ENCODE data around the gene PTPRN2. TPM values are rescaled to one million over a fixed set of nuclear protein-coding genes. Genes with fewer than 3 reads are reported as not detected.
"Not testable (repeated sequence)": the region's sequence is repeated elsewhere in the genome, so short reads cannot be mapped to it uniquely, and the experiment has no call there.

Gene PTPRN2
- polyA plus RNA-seq, 2 donors, result 0.37 to 0.40 TPM

GRCh38 chr7:157700231-157701005 is 887.2 kb downstream of the PTPRN2 start:
- H3K36me3 ChIP-seq (ENCODE audit: control insufficient read depth in 2 of 2, insufficient read depth in 2 of 2, low read length in 1 of 2), result no peaks in the 10 kb centered on the region
- H3K9me3 ChIP-seq (ENCODE audit: control insufficient read depth in 2 of 2, insufficient read depth in 1 of 2, low read depth in 1 of 2, low read length in 1 of 2), result peaks cover 0 to 3% of the 10 kb centered on the region in 2 donors
- H3K4me3 ChIP-seq (ENCODE audit: low read depth in 1 of 2, low read length in 2 of 2), result no peak overlapping the region
- H3K4me1 ChIP-seq (ENCODE audit: control insufficient read depth in 2 of 2, insufficient read depth in 2 of 2, low read length in 1 of 2), result no peaks in the 10 kb centered on the region
- peaks cover 0 to 3% of the 10 kb centered on the region in 2 donors for H3K27me3 ChIP-seq (ENCODE audit: control insufficient read depth in 1 of 2, insufficient read depth in 2 of 2, low read length in 2 of 2)
- no peak overlapping the region for H3K27ac ChIP-seq (ENCODE audit: low read depth in 2 of 2, low read length in 1 of 2)
- 78 to 83% methylated on average over 19 of the region's 19 CpGs for WGBS, 2 donors

GRCh38 chr7:157699357-157700013 is 888.1 kb downstream of the PTPRN2 start:
- 70 to 74% methylated on average over 14 of the region's 14 CpGs for WGBS, 2 donors
- H3K9me3 ChIP-seq (ENCODE audit: control insufficient read depth in 2 of 2, insufficient read depth in 1 of 2, low read depth in 1 of 2, low read length in 1 of 2), result peaks cover 0 to 3% of the 10 kb centered on the region in 2 donors
- H3K27ac ChIP-seq (ENCODE audit: low read depth in 2 of 2, low read length in 1 of 2), result no peak overlapping the region
- no peaks in the 10 kb centered on the region for H3K4me1 ChIP-seq (ENCODE audit: control insufficient read depth in 2 of 2, insufficient read depth in 2 of 2, low read length in 1 of 2)
- H3K4me3 ChIP-seq (ENCODE audit: low read depth in 1 of 2, low read length in 2 of 2), result no peak overlapping the region
- H3K36me3 ChIP-seq (ENCODE audit: control insufficient read depth in 2 of 2, insufficient read depth in 2 of 2, low read length in 1 of 2), result no peaks in the 10 kb centered on the region
- peaks cover 0 to 3% of the 10 kb centered on the region in 2 donors for H3K27me3 ChIP-seq (ENCODE audit: control insufficient read depth in 1 of 2, insufficient read depth in 2 of 2, low read length in 2 of 2)

- H3K36me3 ChIP-seq (ENCODE audit: control insufficient read depth in 2 of 2, insufficient read depth in 2 of 2, low read length in 1 of 2); H3K4me3 ChIP-seq (ENCODE audit: low read depth in 1 of 2, low read length in 2 of 2); H3K9me3 ChIP-seq (ENCODE audit: control insufficient read depth in 2 of 2, insufficient read depth in 1 of 2, low read depth in 1 of 2, low read length in 1 of 2); H3K27ac ChIP-seq (ENCODE audit: low read depth in 2 of 2, low read length in 1 of 2); H3K27me3 ChIP-seq (ENCODE audit: control insufficient read depth in 1 of 2, insufficient read depth in 2 of 2, low read length in 2 of 2); H3K4me1 ChIP-seq (ENCODE audit: control insufficient read depth in 2 of 2, insufficient read depth in 2 of 2, low read length in 1 of 2): not testable (repeated sequence)
- whole genome bisulfite sequencing, 2 donors, result 73 to 74% methylated on average over 3 of the region's 3 CpGs
These were observed 890.3 kb downstream of the PTPRN2 start for GRCh38 chr7:157697287-157697686.

GRCh38 chr7:157695609-157696008 is 892.0 kb downstream of the PTPRN2 start:
- 73 to 78% methylated on average over 2 of the region's 2 CpGs for WGBS, 2 donors
- H3K36me3 ChIP-seq (ENCODE audit: control insufficient read depth in 2 of 2, insufficient read depth in 2 of 2, low read length in 1 of 2); H3K27ac ChIP-seq (ENCODE audit: low read depth in 2 of 2, low read length in 1 of 2); H3K9me3 ChIP-seq (ENCODE audit: control insufficient read depth in 2 of 2, insufficient read depth in 1 of 2, low read depth in 1 of 2, low read length in 1 of 2); H3K4me3 ChIP-seq (ENCODE audit: low read depth in 1 of 2, low read length in 2 of 2); H3K4me1 ChIP-seq (ENCODE audit: control insufficient read depth in 2 of 2, insufficient read depth in 2 of 2, low read length in 1 of 2): not testable (repeated sequence)
- H3K27me3 ChIP-seq (ENCODE audit: control insufficient read depth in 1 of 2, insufficient read depth in 2 of 2, low read length in 2 of 2), result peaks cover 12 to 15% of the 10 kb centered on the region in 2 donors

- 38 to 43% methylated on average over 6 of the region's 6 CpGs for WGBS, 2 donors
- peaks cover 0 to 5% of the 10 kb centered on the region in 2 donors for H3K9me3 ChIP-seq (ENCODE audit: control insufficient read depth in 2 of 2, insufficient read depth in 1 of 2, low read depth in 1 of 2, low read length in 1 of 2)
- H3K36me3 ChIP-seq (ENCODE audit: control insufficient read depth in 2 of 2, insufficient read depth in 2 of 2, low read length in 1 of 2), result no peaks in the 10 kb centered on the region
- H3K4me1 ChIP-seq (ENCODE audit: control insufficient read depth in 2 of 2, insufficient read depth in 2 of 2, low read length in 1 of 2), result peaks cover 6 to 8% of the 10 kb centered on the region in 2 donors
- no peak overlapping the region for H3K4me3 ChIP-seq (ENCODE audit: low read depth in 1 of 2, low read length in 2 of 2)
- H3K27me3 ChIP-seq (ENCODE audit: control insufficient read depth in 1 of 2, insufficient read depth in 2 of 2, low read length in 2 of 2), result peaks cover 21 to 25% of the 10 kb centered on the region in 2 donors
- no peak overlapping the region for H3K27ac ChIP-seq (ENCODE audit: low read depth in 2 of 2, low read length in 1 of 2)
These were observed 893.3 kb downstream of the PTPRN2 start for GRCh38 chr7:157694376-157694665.

- Histone ChIP-seq H3K27ac (ENCODE audit: low read depth in 2 of 2, low read length in 1 of 2) (no peak overlapping the region), H3K4me1 (ENCODE audit: control insufficient read depth in 2 of 2, insufficient read depth in 2 of 2, low read length in 1 of 2) (peaks cover 6 to 8% of the 10 kb centered on the region in 2 donors), H3K9me3 (ENCODE audit: control insufficient read depth in 2 of 2, insufficient read depth in 1 of 2, low read depth in 1 of 2, low read length in 1 of 2) (peaks cover 0 to 5% of the 10 kb centered on the region in 2 donors), H3K36me3 (ENCODE audit: control insufficient read depth in 2 of 2, insufficient read depth in 2 of 2, low read length in 1 of 2) (no peaks in the 10 kb centered on the region), H3K27me3 (ENCODE audit: control insufficient read depth in 1 of 2, insufficient read depth in 2 of 2, low read length in 2 of 2) (peaks cover 25% of the 10 kb centered on the region in 2 donors), H3K4me3 (ENCODE audit: low read depth in 1 of 2, low read length in 2 of 2) (no peak overlapping the region)
- 9% methylated on average over 48 to 64 of the region's 64 CpGs for WGBS, 2 donors
These were observed 893.9 kb downstream of the PTPRN2 start for GRCh38 chr7:157693521-157694375.

- Histone ChIP-seq H3K36me3 (ENCODE audit: control insufficient read depth in 2 of 2, insufficient read depth in 2 of 2, low read length in 1 of 2) (no peaks in the 10 kb centered on the region), H3K4me3 (ENCODE audit: low read depth in 1 of 2, low read length in 2 of 2) (no peak overlapping the region), H3K4me1 (ENCODE audit: control insufficient read depth in 2 of 2, insufficient read depth in 2 of 2, low read length in 1 of 2) (peaks cover 6 to 8% of the 10 kb centered on the region in 2 donors), H3K27ac (ENCODE audit: low read depth in 2 of 2, low read length in 1 of 2) (no peak overlapping the region), H3K9me3 (ENCODE audit: control insufficient read depth in 2 of 2, insufficient read depth in 1 of 2, low read depth in 1 of 2, low read length in 1 of 2) (peaks cover 0 to 5% of the 10 kb centered on the region in 2 donors), H3K27me3 (ENCODE audit: control insufficient read depth in 1 of 2, insufficient read depth in 2 of 2, low read length in 2 of 2) (peaks cover 25 to 28% of the 10 kb centered on the region in 2 donors)
- WGBS, 2 donors, result 5 to 6% methylated on average over 40 to 47 of the region's 47 CpGs
These were observed 894.5 kb downstream of the PTPRN2 start for GRCh38 chr7:157693071-157693520.

GRCh38 chr7:157692460-157693011 is 895.1 kb downstream of the PTPRN2 start:
- H3K27me3 ChIP-seq (ENCODE audit: control insufficient read depth in 1 of 2, insufficient read depth in 2 of 2, low read length in 2 of 2), result peaks cover 25 to 28% of the 10 kb centered on the region in 2 donors
- peaks cover 6 to 8% of the 10 kb centered on the region in 2 donors for H3K4me1 ChIP-seq (ENCODE audit: control insufficient read depth in 2 of 2, insufficient read depth in 2 of 2, low read length in 1 of 2)
- H3K27ac ChIP-seq (ENCODE audit: low read depth in 2 of 2, low read length in 1 of 2), result no peak overlapping the region
- WGBS, 2 donors, result 16% methylated on average over 38 to 44 of the region's 44 CpGs
- H3K36me3 ChIP-seq (ENCODE audit: control insufficient read depth in 2 of 2, insufficient read depth in 2 of 2, low read length in 1 of 2), result no peaks in the 10 kb centered on the region
- H3K4me3 ChIP-seq (ENCODE audit: low read depth in 1 of 2, low read length in 2 of 2), result no peak overlapping the region
- H3K9me3 ChIP-seq (ENCODE audit: control insufficient read depth in 2 of 2, insufficient read depth in 1 of 2, low read depth in 1 of 2, low read length in 1 of 2), result peaks cover 0 to 5% of the 10 kb centered on the region in 2 donors
